RWPE1 (cell line): ENCODE results near the gene CELA2A.

ENCODE experiments used
- CTCF ChIA-PET: fragments of 350-600 bp; sonication (Branson Sonifier 250); formaldehyde crosslinking; extraction: SDS; loops from one replicate; lab custom pipeline; 2021; lab: Yijun Ruan, JAX
- POLR2A ChIA-PET: fragments of 400-600 bp; formaldehyde crosslinking; extraction: SDS; loops from one replicate; lab custom pipeline; 2020; ENCODE audit warnings: antibody characterized with exemption; ENCODE audit not compliant: low non-redundant PET; lab: Yijun Ruan, JAX
- DNase-seq: peaks from one replicate; pipeline ENCODE4 v3.0.0; 2012; ENCODE audit warnings: low spot score
- H3K27ac ChIP-seq: fragments of 450-650 bp; 2 replicates; pipeline ENCODE4 v1.5.1; 2017
- TF ChIP-seq, protein P1 (sequence below): fragments of 450-650 bp; conservative IDR thresholded peaks from 2 replicates; pipeline ENCODE4 v1.5.1; 2017; ENCODE audit warnings: low read depth, mild to moderate bottlenecking

The CELA2A gene

DNA sequence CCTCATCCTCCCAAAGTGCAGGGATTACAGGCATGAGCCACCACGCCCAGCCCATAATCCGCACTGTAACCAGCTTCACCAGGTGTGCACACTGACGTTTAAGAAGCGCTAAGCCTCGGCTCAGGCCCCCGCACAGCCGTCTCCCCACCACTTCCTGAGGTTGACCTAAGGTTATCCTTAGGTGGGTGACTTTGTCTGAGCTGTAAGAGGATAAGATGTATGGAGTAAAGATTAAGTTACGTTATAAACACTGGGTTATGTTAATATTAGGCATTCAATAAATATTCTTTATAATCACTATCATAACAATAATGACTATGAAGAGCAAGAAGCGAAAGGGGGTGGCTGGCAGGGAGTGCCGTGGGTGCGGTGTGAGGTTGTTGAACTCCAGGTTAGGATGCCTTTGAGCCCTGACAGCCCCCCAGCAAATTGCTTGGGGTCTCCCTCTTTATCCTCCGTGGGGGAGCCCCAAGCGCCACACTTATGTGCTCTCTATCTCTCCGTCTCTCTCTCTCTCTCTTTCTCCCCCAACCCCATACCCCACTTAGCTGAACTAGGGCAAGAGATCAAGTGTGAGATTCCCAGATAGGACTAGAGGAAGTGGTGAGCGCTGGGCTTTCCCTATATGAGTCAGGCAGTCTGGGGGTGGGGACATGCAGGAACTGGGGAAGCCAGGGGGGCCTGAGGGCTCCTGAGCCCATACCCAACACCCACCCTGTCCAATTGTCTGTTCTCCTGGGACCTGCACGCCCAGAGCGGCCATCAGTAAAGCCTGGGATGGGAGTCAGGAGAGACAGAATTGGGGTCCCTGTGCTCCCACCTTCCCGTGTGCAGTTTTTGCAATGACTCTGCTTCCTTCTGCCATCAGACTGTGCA is 39.2 kb upstream of the CELA2A start:
- CTCF ChIA-PET: interaction anchor here (1.1 kb wide), 1 partner anchor 14 kb away, joined by 5 read pairs; no protein-coding TSS in a partner anchor
- peak; percentile 80 for DNase-seq
- TF ChIP-seq, protein P1, sequence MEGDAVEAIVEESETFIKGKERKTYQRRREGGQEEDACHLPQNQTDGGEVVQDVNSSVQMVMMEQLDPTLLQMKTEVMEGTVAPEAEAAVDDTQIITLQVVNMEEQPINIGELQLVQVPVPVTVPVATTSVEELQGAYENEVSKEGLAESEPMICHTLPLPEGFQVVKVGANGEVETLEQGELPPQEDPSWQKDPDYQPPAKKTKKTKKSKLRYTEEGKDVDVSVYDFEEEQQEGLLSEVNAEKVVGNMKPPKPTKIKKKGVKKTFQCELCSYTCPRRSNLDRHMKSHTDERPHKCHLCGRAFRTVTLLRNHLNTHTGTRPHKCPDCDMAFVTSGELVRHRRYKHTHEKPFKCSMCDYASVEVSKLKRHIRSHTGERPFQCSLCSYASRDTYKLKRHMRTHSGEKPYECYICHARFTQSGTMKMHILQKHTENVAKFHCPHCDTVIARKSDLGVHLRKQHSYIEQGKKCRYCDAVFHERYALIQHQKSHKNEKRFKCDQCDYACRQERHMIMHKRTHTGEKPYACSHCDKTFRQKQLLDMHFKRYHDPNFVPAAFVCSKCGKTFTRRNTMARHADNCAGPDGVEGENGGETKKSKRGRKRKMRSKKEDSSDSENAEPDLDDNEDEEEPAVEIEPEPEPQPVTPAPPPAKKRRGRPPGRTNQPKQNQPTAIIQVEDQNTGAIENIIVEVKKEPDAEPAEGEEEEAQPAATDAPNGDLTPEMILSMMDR: no peak
- POLR2A ChIA-PET: no interaction called here
- peak overlapping the region; percentile 93 for H3K27ac ChIP-seq

DNA sequence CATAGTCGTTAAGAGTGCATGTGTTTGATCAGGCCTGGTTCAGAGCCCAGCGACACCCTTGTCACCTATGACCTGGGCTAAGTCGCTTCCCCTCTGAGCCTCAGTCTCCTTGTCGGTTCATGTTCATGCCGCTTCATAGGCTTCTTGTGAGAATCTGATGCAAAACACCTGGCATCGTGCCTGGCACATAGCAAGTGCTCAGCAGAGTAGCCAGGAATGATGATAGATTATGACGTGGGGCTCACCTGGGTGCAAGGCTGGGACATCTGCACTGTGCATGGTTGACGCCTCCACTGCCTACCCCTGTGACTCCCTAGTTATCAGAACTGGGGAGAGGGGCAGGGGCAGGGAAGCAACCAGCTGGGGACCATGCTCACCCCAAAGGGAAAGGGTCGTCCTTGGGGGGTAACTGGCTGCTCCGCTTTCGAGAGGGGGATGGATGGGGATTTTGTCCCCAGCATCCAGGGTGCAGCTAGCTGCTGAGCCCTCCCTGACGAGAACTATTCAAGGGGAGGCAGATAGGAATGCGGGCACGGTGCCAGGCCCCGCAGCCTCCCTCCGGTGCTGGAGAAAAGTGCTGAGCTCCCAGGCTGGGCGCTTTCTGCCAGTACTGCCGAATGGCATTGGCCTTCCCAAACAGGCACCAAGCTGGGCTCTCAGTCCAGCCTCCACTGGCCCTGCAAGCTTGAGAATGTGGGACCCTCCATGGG is 37.6 kb upstream of the CELA2A start:
- H3K27ac ChIP-seq: peak overlapping the region; percentile 93
- TF ChIP-seq, protein P1: no peak
- POLR2A ChIA-PET: no interaction called here
- CTCF ChIA-PET: interaction anchor here (1.8 kb wide), 1 partner anchor 12 kb away, joined by 9 read pairs; no protein-coding TSS in a partner anchor
- DNase-seq: peak; percentile 73

DNA sequence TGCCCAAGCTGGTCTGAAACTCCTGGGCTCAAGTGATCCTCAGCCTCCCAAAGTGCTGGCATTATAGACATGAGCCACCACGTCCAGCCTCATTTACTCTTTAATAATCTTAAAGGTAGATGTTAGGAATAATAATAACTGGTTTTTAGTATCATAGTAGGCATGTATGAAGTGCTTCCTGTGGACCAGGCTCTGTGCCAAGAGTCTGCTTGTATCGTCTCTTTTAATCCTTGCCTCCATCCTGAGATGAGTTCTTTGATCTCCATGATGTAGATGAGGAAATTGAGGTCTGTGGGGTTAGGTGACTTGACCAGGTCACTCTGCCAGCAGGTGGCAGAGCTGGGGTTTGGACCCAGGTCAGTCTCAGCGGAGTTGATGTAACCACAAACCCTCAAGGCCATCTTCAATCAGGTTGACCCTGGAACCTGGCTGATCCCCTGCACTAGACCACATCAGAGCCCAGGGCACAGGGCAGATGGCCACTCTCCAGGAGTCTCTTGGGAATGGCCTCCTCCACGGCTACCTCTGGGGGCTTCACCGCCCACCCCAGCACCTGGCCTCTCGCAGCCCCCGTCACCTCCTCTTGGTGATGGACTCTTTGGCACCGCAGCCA is 35.6 kb upstream of the CELA2A start:
- TF ChIP-seq, protein P1: no peak
- POLR2A ChIA-PET: no interaction called here

DNA sequence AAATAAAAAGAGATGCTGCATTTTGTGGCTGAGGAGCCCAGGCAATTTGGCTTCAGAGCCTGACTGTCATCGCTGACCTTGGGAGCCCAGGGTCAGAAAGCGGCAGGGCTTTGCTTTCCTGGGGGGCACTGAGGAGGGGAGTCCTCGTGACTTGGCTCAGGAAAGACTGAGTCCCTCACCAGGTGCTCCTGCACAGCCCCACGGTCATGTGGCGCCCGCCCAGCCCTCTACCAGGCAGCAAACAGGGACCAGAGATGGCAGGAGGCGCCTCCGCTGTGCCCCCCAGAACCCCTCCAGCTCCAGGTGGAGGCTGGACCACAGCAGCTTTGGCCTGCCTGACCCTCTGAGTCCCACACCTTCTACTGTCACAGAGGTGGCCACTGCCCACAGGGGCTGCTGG is 33.7 kb upstream of the CELA2A start:
- TF ChIP-seq, protein P1: no peak
- POLR2A ChIA-PET: interaction anchor here (0.5 kb wide), 1 partner anchor 38 kb away, joined by 3 read pairs; no protein-coding TSS in a partner anchor
- DNase-seq: no peak
- CTCF ChIA-PET: no interaction called here
- peak overlapping the region; percentile 13; the same call in 1 of the 2 replicates for H3K27ac ChIP-seq

More for the DNA sequence above, 35.6 kb upstream of the CELA2A start:
- no peak for DNase-seq
- CTCF ChIA-PET: interaction anchor here (1.2 to 1.8 kb wide), 2 partner anchors 10 kb away, joined by 3 to 9 read pairs; no protein-coding TSS in a partner anchor
- no peak overlapping the region; the same call in 1 of the 2 replicates for H3K27ac ChIP-seq

DNA sequence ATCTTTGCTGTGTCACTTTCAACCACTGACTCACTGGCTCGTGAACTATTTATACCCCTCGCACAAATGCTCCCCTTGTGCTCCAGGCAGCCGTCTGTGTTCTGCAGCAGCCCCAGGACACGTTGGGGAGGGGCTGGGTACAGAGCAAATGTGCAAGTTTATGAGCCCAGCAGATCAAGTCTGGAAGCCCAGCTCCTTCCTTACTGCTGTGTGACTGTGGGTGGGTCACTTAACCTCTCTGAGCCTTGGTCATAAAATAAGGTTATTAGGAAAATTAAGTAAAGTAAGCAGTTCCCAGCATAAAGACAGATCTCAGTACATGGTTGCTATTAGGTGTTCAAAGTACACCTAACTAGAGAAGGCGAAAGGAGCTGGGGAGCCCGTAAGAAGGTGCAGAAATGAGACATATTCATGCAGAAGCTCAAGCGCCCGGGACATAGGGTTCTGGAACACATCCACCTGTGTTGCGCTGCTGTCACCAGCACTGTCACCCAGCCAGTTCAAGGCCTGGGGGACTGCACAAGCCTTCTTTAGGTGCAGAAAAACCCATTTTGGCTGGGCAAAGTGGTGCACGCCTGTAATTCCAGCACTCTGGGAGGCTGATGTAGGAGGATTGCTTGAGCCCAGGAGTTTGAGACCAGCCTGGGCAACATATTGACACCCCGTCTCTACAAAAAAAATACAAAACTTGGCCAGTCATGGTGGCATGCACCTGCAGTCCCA is 33.0 kb upstream of the CELA2A start:
- TF ChIP-seq, protein P1: no peak
- POLR2A ChIA-PET: no interaction called here

More for the DNA sequence above, 33.0 kb upstream of the CELA2A start:
- CTCF ChIA-PET: interaction anchor here (0.6 to 1.2 kb wide), 2 partner anchors 13 to 89 kb away, joined by 4 to 9 read pairs; no protein-coding TSS in a partner anchor
- H3K27ac ChIP-seq: peak overlapping the region; percentile 32
- no peak for DNase-seq
